HFFc6 (cell line): ENCODE measurements around the gene UQCR11. TPM values are rescaled to one million over a fixed set of nuclear protein-coding genes. Genes with fewer than 3 reads are reported as not detected.

Experiments
- DNase-seq: peaks from one replicate; pipeline ENCODE4 v3.0.0-alpha.2; 2018
- H3K27ac Mint-ChIP-seq: 2 replicates; pipeline ENCODE4 v1.8.0; 2020; ENCODE audit warnings: mild to moderate bottlenecking, mixed read lengths
- H3K27me3 Mint-ChIP-seq: 2 replicates; pipeline ENCODE4 v1.8.0; 2021; ENCODE audit warnings: mild to moderate bottlenecking, moderate library complexity, mixed read lengths; ENCODE audit not compliant: insufficient read depth
- H3K36me3 Mint-ChIP-seq: 2 replicates; pipeline ENCODE4 v1.8.0; 2021; ENCODE audit warnings: low read depth, mixed read lengths
- H3K4me1 Mint-ChIP-seq: 2 replicates; pipeline ENCODE4 v1.8.0; 2020; ENCODE audit warnings: low read depth, mixed read lengths
- H3K4me3 Mint-ChIP-seq: 2 replicates; pipeline ENCODE4 v1.8.0; 2020; ENCODE audit warnings: mild to moderate bottlenecking, moderate library complexity, mixed read lengths
- H3K9me3 Mint-ChIP-seq: 2 replicates; pipeline ENCODE4 v1.8.0; 2020; ENCODE audit warnings: mild to moderate bottlenecking, mixed read lengths
- CTCF ChIP-seq: fragments of 200-600 bp; sonication (generic); IDR thresholded peaks from 2 replicates; pipeline ENCODE4 v1.5.0; 2021; ENCODE audit warnings: antibody characterized with exemption, mild to moderate bottlenecking
- total RNA-seq, 6 experiments: library from RNA; stranded (reverse); fragmentation: NEBNext Ultra II Directional; extraction: Animal tissue kit (Norgen Biotek cat#: 25700); gene quantifications; 2 replicates in 1 of 6; 3 replicates in 5 of 6; pipeline ENCODE4 v1.2.3, GENCODE V29; 2021

The UQCR11 gene
- total RNA-seq, 6 experiments from 2014 or later, result 178 to 319 (median 252) TPM

- DNase-seq, result no peak
- Mint-ChIP-seq H3K4me3 (no peak overlapping the region), H3K9me3 (no peaks in the 10 kb centered on the region), H3K36me3 (no peaks in the 10 kb centered on the region), H3K4me1 (peaks cover 9% of the 10 kb centered on the region), H3K27ac (no peak overlapping the region), H3K27me3 (peaks cover 2% of the 10 kb centered on the region)
- no peak for TF ChIP-seq CTCF
Measured at GRCh38 chr19:1648459-1648849, 43.2 kb upstream of the UQCR11 start.

DNA sequence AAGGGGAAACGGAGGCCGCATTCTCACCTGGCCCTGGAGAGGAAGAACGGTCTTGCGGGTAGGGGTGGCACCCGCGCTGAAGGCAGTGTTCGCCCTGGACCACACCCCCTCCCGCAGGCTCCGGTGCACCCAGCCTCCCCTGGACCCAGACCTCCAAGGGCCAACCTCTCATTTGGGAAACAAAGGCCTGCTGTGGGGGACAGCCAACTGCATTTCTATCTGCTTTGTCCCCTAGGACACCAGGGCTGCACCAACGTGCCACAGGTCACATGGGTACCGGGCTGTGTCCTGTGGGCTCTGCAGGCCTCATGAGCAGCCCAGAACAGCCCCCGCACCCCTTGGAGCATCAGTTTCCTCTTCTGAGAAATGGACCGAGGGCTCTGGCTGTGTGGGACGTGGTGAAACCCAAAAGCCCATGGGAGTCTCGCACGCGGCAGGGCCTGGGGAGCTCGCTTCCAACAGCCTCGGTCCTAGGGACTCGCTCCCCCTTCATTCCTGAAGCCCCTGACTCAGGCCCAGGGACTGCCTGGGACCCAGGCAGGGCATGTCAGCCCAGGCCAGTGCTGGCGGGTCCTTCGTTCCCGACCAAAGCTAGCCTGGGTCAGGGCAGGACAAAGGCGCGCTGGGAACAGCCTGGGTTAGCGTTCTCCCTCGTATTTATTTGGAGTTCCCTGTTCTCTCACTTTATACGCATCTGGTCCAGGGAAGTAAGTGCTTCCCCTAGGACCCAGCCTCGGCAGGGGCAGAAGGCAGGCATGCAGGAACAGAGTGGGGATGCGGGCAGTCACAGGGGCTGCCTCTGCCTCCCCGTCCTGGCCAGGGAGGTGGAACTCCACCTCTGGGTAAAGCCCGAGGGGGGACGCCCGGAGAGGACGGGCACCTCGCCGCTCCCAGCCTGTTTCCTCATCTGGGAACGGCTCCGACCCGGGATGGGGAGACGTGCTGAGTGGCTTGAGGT, 42.5 kb upstream of the UQCR11 start:
- Mint-ChIP-seq H3K4me1 (peaks cover 9% of the 10 kb centered on the region), H3K36me3 (peaks cover 5% of the 10 kb centered on the region; the same call in 1 of the 2 replicates), H3K27ac (no peak overlapping the region)

GRCh38 chr19:1646659-1647453, 41.6 kb upstream of the UQCR11 start:
- TF ChIP-seq CTCF, result no peak
- H3K4me1 Mint-ChIP-seq, result peaks cover 9% of the 10 kb centered on the region
- H3K36me3 Mint-ChIP-seq, result peaks cover 5% of the 10 kb centered on the region; the same call in 1 of the 2 replicates
- no peak overlapping the region for H3K4me3 Mint-ChIP-seq
- DNase-seq, result no peak
- H3K9me3 Mint-ChIP-seq, result no peaks in the 10 kb centered on the region
- no peak overlapping the region for H3K27ac Mint-ChIP-seq
- peaks cover 2% of the 10 kb centered on the region for H3K27me3 Mint-ChIP-seq

More for the DNA sequence above, 42.5 kb upstream of the UQCR11 start:
- TF ChIP-seq CTCF, result no peak
- Mint-ChIP-seq H3K27me3 (peaks cover 2% of the 10 kb centered on the region), H3K9me3 (no peaks in the 10 kb centered on the region), H3K4me3 (no peak overlapping the region)
- DNase-seq, result no peak

GRCh38 chr19:1646149-1646548, 40.9 kb upstream of the UQCR11 start:
- H3K4me3 Mint-ChIP-seq, result no peak overlapping the region
- H3K4me1 Mint-ChIP-seq, result peaks cover 9% of the 10 kb centered on the region
- no peak for TF ChIP-seq CTCF
- H3K36me3 Mint-ChIP-seq, result peaks cover 5% of the 10 kb centered on the region; the same call in 1 of the 2 replicates
- H3K27me3 Mint-ChIP-seq, result peaks cover 2% of the 10 kb centered on the region
- no peak for DNase-seq
- no peaks in the 10 kb centered on the region for H3K9me3 Mint-ChIP-seq
- H3K27ac Mint-ChIP-seq, result no peak overlapping the region

DNA sequence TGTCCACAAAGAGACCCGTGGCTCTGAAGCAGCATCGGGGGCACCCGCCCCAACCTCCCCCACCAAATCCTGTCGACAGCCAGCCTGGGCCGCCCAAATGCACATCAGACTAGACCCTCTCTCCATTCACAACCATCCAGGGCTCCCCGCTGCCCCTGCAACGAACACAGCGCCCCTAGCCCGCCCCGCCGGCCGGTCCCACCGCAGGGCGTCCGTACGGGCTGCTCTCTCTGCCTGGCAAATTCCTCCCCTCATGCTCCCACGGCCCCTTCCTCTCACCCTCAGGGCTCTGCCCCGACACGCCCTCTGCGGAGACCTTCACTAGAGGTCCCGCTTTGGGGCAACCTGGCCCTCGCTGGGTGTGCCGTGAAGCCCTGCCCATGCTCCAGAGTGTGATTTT, 40.0 kb upstream of the UQCR11 start:
- H3K27ac Mint-ChIP-seq, result no peak overlapping the region
- peaks cover 2% of the 10 kb centered on the region for H3K27me3 Mint-ChIP-seq
- peaks cover under 1% of the 10 kb centered on the region for H3K4me1 Mint-ChIP-seq
- TF ChIP-seq CTCF, result no peak
- H3K4me3 Mint-ChIP-seq, result no peak overlapping the region
- no peaks in the 10 kb centered on the region for H3K9me3 Mint-ChIP-seq
- H3K36me3 Mint-ChIP-seq, result peaks cover 5% of the 10 kb centered on the region; the same call in 1 of the 2 replicates
- no peak for DNase-seq
